A549 (cell line): ENCODE data around the gene TRIM41.

Source experiments
- CEBPB ChIP-seq, 2 experiments: fragments of >200 bp in 1 of 2; sonication (Bioruptor Twin) in 1 of 2; formaldehyde crosslinking in 1 of 2; IDR thresholded peaks; 2 replicates each; pipeline ENCODE4 v1.6.1; 2012 to 2016
- CHD2 ChIP-seq: fragments of 150-350 bp; IDR thresholded peaks from 2 replicates; pipeline ENCODE4 v1.6.1; 2014; ENCODE audit warnings: low read length; ENCODE audit not compliant: partially characterized antibody
- CHD4 ChIP-seq: fragments of 200-600 bp; sonication (generic); IDR thresholded peaks from 2 replicates; pipeline ENCODE4 v1.6.1; 2016; ENCODE audit warnings: antibody characterized with exemption, mild to moderate bottlenecking, borderline replicate concordance
- CTCF ChIP-seq: fragments of >200 bp; sonication (Bioruptor Twin); formaldehyde crosslinking; IDR thresholded peaks from 3 replicates; pipeline ENCODE4 v1.5.1; 2016
- EP300 ChIP-seq, 2 experiments: fragments of >200 bp; sonication (Bioruptor Twin); formaldehyde crosslinking; IDR thresholded peaks; 2 replicates in 1 of 2; 3 replicates in 1 of 2; pipeline ENCODE4 v1.6.1; 2016 to 2017
- JUN ChIP-seq, 2 experiments: fragments of >200 bp; sonication (Bioruptor Twin); formaldehyde crosslinking; IDR thresholded peaks; 2 replicates in 1 of 2; 3 replicates in 1 of 2; pipeline ENCODE4 v1.6.1; 2016 to 2017
- JUNB ChIP-seq: fragments of >200 bp; sonication (Bioruptor Twin); formaldehyde crosslinking; IDR thresholded peaks from 2 replicates; pipeline ENCODE4 v1.6.1; 2016
- PBX3 ChIP-seq: IDR thresholded peaks from 2 replicates; pipeline ENCODE4 v1.6.1; 2012
- POLR2A ChIP-seq: IDR thresholded peaks from 2 replicates; pipeline ENCODE4 v1.6.1; 2012; ENCODE audit warnings: mild to moderate bottlenecking, low read length
- RAD21 ChIP-seq, 2 experiments: fragments of >200 bp in 1 of 2; sonication (Bioruptor Twin) in 1 of 2; formaldehyde crosslinking in 1 of 2; IDR thresholded peaks in 1 of 2; conservative IDR thresholded peaks in 1 of 2; 2 replicates in 1 of 2; 3 replicates in 1 of 2; pipeline ENCODE4 v1.6.1; 2012 to 2018; ENCODE audit warnings: inconsistent platforms in 1 of 2
- REST ChIP-seq: fragments of 200-600 bp; sonication (generic); IDR thresholded peaks from 2 replicates; pipeline ENCODE4 v1.6.1; 2016; ENCODE audit warnings: antibody characterized with exemption, mild to moderate bottlenecking, moderate library complexity
- RNF2 ChIP-seq: fragments of 200-600 bp; sonication (generic); IDR thresholded peaks from 2 replicates; pipeline ENCODE4 v1.6.1; 2016; ENCODE audit warnings: low read depth, mild to moderate bottlenecking, antibody characterized with exemption, moderate library complexity, borderline replicate concordance
- TP53 ChIP-seq: fragments of 250-450 bp; sonication (Bioruptor Pico); IDR thresholded peaks from 2 replicates; pipeline ENCODE4 v1.5.0; 2021; ENCODE audit warnings: mild to moderate bottlenecking, moderate library complexity
- USF2 ChIP-seq: fragments of 450-650 bp; IDR thresholded peaks from 2 replicates; pipeline ENCODE4 v1.6.1; 2014; ENCODE audit warnings: antibody characterized with exemption

GRCh38 chr5:181194489-181195248 is 28.4 kb upstream of the TRIM41 start:
- no peak for TF ChIP-seq JUN (IDR thresholded peaks at IDR 0.05)
- no peak for TF ChIP-seq CTCF
- no peak for TF ChIP-seq REST
- TF ChIP-seq POLR2A = no peak
- TF ChIP-seq CHD2 = no peak
- TF ChIP-seq RAD21 (conservative IDR thresholded peaks at IDR 0.05 in 1 of 2, IDR thresholded peaks at IDR 0.05 in 1 of 2) = no peak
- no peak for TF ChIP-seq RNF2
- TF ChIP-seq CEBPB (IDR thresholded peaks at IDR 0.05) = no peak
- TF ChIP-seq PBX3 = no peak
- no peak for TF ChIP-seq USF2
- TF ChIP-seq CHD4 = no peak
- TF ChIP-seq EP300 (IDR thresholded peaks at IDR 0.05) = no peak
- TF ChIP-seq JUNB = no peak
- TF ChIP-seq TP53 (CRISPR knock-in tag) = no peak
